ENCODE data around the gene SYK. TPM values are rescaled to one million over a fixed set of nuclear protein-coding genes. Genes with fewer than 3 reads are reported as not detected.

Gene SYK
- total RNA-seq, 1 experiment from 2014 or later, result 0.99 TPM

GRCh38 chr9:90851444-90851843, 49.8 kb downstream of the SYK start:
- DNase-seq (ENCODE audit: low spot score), result no peak

- DNase-seq (ENCODE audit: low spot score), result no peak
Measured at GRCh38 chr9:90853945-90854344, 52.3 kb downstream of the SYK start.

DNA sequence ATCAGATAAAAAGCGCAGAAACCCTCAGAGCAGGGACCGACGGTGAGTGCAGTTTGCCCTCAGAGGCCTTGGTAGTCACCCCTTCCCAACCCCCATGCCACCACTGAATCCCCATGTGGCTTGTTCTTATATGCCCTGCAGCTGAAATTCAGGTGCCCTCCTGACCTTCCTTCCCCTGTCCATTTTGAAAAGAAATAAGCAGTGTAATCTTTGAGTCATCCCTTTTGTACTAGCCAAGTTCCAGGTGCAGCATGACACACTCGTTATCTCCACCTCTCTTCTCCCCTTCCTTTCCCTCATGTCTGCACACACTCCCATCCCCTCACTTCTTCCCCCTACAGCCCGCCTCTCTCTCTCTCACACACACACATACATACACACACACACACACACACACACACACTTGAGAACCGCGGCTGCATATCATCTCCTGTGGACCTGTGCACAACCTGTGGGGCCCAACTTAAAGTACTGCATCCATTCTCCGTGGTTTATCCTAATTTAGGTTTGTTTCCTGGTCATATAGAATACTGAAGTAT, 53.1 kb downstream of the SYK start:
- DNase-seq (ENCODE audit: low spot score), result no peak

- DNase-seq (ENCODE audit: low spot score), result no peak
Measured at GRCh38 chr9:90855208-90855902, 53.7 kb downstream of the SYK start.

- DNase-seq (ENCODE audit: low spot score), result no peak
Measured at GRCh38 chr9:90857091-90857490, 55.5 kb downstream of the SYK start.

- no peak for DNase-seq (ENCODE audit: low spot score)
Measured at GRCh38 chr9:90857855-90858254, 56.2 kb downstream of the SYK start.

DNA sequence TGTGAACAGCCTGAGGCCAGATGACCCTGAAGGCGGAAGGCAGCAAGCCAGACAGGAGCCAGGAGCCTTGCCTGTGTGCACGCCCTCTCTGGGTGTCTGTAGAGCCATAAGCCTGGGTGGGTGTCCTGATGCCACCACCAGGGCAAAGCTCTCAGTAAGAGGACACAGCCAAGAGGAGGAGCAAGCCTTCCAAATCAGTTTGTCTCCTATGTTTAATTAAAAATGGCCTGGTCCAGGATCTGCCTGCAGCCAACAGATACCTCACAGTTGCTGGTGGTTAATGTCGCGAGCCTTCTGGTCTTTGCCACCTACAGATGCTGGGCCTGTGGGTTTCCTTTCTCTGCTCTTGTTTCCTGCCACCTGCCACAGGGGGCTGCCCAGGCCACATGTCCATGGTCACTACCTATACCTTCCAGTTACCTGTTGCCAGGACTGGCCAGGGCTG, 56.9 kb downstream of the SYK start:
- no peak for DNase-seq (ENCODE audit: low spot score)

DNA sequence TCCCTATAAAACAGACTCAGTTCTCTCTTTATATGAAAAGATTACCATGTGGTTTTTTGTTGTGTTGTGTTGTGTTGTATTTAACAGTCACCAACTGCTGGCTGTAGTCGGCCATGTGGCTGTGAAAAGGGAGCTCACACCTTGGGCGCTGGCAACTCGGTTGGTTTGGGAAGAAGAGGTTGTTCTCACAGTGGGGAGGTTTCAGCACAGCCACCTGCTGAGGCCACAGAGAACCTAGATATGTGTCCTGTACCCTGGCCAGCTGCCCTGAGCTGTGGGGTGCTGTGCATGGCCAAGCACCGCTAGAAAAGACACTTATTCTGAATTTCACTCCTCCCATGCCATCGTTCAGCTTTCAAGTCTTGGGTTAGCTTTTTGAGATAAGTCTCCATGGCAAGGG, 58.8 kb downstream of the SYK start:
- DNase-seq (ENCODE audit: low spot score), result no peak

GRCh38 chr9:90860826-90861225, 59.2 kb downstream of the SYK start:
- DNase-seq (ENCODE audit: low spot score), result no peak

- DNase-seq (ENCODE audit: low spot score), result no peak
Measured at GRCh38 chr9:90861380-90861779, 59.8 kb downstream of the SYK start.

- no peak for DNase-seq (ENCODE audit: low spot score)
Measured at GRCh38 chr9:90861826-90862740, 60.5 kb downstream of the SYK start.

DNA sequence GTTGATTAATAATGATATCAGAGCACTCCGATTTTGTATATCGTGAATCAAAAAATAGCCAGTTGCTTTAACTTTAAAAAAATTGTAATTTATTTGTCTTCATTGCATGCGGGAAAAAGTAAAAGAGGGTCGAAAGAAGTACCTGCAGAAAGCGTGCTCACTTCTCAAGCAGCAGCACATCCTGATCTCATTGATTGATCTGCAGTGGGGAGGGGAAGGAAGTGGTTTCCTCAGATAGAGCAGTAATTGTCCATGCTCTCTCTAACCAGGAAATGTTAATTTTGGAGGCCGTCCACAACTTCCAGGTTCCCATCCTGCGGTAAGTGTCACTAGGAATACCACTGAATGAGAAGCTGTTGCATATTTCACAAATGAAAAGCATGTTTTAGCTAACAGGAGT, 63.2 kb downstream of the SYK start:
- DNase-seq (ENCODE audit: low spot score), result no peak

DNA sequence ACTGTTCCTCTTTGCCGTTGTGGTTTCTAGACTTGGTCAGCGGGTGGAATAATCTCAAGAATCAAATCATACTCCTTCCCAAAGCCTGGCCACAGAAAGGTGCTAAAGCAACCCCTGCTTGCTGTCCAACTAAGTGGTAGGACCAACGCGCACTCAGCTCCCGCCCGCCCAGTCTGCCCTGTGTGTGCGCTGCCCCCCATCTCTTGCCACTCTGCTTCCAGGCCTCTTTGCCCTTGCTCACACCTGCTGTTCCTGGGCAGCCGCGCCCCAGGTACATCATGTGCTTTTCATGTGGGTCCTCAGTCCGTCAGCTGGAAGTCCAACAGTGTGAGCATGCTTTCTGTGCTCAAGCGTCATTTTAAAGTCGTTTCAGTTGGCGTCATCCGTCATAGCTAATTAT, 65.5 kb downstream of the SYK start:
- no peak for DNase-seq (ENCODE audit: low spot score)

GRCh38 chr9:90868555-90868954, 66.9 kb downstream of the SYK start:
- DNase-seq (ENCODE audit: low spot score), result no peak

DNA sequence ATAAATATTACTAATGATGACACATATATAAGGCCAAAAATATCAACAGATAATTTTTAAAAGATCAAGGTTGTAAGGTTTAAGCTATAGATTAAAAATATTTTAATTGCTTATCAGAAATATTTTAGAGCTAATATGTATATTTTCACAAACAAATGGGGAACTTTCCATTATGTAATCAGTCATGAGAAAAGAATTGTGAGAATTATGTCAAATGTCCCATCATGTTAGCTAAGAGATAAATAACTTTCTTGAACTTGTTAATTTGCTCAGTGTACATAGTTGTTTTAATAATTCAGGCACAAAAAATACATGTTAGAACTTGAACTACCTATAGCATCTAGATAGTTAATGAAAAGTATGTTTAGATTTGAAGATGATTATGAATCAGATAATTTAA, 67.7 kb downstream of the SYK start:
- no peak for DNase-seq (ENCODE audit: low spot score)

DNA sequence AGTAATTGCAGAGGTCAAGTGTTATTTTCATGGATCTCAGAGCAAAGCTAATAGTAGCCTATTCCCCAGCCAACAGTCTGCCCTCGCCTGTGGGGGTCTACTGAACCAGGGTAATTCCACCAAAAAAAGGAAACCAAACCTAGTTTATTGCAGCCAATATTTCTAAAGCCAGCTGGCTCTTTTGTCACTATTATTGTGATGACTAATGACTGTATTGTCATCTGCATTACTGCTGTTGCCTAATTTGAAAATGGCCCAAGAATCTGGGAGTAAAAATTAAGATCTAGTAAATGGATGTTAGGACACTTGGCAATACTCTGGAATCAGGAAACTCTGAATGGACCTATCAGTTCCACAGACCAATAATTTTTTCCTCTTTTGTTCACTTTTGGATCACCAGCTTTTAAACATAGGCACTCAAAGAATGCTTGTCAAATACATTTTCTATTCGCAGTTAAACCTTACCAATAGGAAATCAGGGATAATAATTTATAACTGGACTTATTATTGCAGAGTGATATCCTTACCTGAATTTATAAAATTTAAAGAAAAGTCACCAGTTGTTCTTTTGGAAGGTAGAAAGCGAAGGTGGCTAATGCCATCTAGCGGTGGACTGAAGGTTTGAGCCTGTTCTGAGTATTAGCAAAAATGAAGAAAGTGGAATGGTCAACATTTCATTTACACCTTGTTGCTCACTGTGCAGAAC, 69.2 kb downstream of the SYK start:
- peak; percentile 28 for DNase-seq (ENCODE audit: low spot score)

DNA sequence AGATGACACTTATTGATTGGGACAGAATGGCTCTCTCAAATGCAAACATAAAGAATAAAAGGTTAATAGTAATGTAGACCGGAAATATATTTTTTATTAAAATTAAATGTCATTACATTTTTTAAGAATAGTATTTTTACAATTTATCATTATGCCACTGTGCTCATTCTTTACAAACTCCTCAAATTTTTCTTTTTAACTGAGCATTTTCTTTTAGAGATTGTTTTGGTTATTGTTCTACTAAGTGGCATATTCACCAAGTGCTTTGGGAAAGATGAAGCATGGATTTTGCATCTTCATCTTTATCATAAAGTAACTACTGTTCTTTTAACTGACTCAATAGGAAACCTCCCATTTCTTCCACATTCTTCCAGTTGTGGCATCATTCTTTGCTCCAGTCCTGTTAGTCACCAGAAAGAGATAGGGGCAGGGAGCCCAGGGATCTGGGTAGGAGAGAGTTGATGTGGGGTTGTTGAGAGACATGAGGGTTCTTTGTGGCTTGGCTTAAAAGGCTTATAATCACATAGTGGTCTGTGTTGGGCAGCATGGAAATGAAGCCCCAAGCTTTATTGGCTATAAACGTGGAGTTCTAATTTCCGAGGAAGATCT, 69.8 kb downstream of the SYK start:
- no peak for DNase-seq (ENCODE audit: low spot score)

DNA sequence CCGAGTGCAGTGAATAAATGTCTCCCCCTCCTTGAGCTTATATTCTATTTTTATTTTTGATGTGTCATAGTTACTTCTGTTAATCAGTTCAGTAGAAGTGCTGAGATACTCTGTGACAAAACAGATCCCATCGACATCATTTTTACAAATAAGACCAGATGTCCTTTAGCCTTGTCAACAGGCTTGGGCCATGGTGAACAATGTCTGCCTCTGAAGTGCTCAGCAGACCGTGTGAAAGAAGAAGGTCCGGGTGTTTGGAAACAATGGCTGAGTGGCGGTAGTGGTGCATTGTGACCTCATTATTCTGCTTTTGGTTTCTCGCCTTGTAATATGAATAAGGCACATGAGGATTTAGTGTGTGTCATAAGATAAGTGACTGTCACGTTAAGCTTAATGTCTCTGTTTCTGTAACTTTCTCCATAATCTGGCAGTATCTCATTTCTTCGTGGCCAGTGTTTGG, 71.2 kb downstream of the SYK start:
- no peak for DNase-seq (ENCODE audit: low spot score)

- DNase-seq (ENCODE audit: low spot score), result no peak
Measured at GRCh38 chr9:90873422-90873821, 71.8 kb downstream of the SYK start.

- DNase-seq (ENCODE audit: low spot score), result no peak
Measured at GRCh38 chr9:90874194-90874593, 72.6 kb downstream of the SYK start.

DNA sequence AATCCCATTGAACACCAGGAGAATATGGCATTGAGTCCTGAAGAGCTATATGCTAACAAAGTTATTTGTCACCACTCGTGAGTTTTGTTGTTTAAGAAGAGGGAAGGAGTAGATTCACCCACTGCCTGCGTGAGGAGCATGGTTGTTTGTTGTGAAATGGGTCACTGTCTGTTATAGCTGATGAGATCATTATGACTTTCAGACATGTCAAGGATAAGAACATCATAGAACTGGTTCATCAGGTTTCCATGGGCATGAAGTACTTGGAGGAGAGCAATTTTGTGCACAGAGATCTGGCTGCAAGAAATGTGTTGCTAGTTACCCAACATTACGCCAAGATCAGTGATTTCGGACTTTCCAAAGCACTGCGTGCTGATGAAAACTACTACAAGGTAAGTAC, 76.9 kb downstream of the SYK start:
- no peak for DNase-seq (ENCODE audit: low spot score)

DNA sequence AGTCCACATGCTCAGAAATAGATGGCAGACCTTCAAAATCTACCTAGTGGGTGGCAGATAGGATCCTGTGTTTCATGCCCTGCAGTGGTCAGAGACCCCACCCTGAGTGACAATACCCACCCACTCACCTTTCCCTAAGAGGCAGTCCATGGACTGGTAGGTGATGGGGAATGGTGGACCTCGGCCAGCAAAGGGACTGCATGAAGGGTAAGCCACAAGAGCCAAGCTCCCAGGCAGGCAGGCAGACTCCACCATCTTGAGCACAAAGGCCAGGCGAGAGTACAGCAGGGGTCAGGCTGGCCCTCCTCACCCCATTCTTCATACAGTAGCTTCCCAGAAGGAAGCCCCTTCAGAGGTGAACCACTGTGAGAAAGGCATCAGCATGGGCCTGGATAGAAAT, 78.4 kb downstream of the SYK start:
- no peak for DNase-seq (ENCODE audit: low spot score)
